ENCODE measurements around the gene WDR11. TPM values are rescaled to one million over a fixed set of nuclear protein-coding genes. Genes with fewer than 3 reads are reported as not detected.

The WDR11 gene
- total RNA-seq (2022; extraction: Qiagen RNA extraction; ENCODE audit: low read depth): 17.9 to 26.6 TPM (median 22.8 TPM) in 5 replicates

GRCh38 chr10:120850911-120851865 lies at the start of gene WDR11:
WDR11 (plus strand) TSS chr10:120851362; CDS start chr10:120851421, 59 bp downstream.

Data from A549 treated with GW870086 at 1 μM for 4 hours (cell line).